Left ventricle myocardium inferior (tissue), 1 donor: ENCODE data around the gene NDST1. TPM values are rescaled to one million over a fixed set of nuclear protein-coding genes. Genes with fewer than 3 reads are reported as not detected.

ENCODE experiments used
- DNase-seq: peaks from one replicate; pipeline ENCODE4 v3.0.0-alpha.2; 2020
- H3K27ac ChIP-seq: fragments of 200-600 bp; replicated peaks from 2 replicates; pipeline ENCODE4 v1.8.0; 2021
- H3K27me3 ChIP-seq: fragments of 200-600 bp; 2 replicates; pipeline ENCODE4 v1.8.0; 2021; ENCODE audit warnings: low read depth
- H3K36me3 ChIP-seq: fragments of 200-600 bp; 2 replicates; pipeline ENCODE4 v1.8.0; 2021
- H3K4me1 ChIP-seq: fragments of 200-600 bp; 2 replicates; pipeline ENCODE4 v1.8.0; 2021
- H3K4me3 ChIP-seq: fragments of 200-600 bp; 2 replicates; pipeline ENCODE4 v1.8.0; 2021; ENCODE audit warnings: mild to moderate bottlenecking, moderate library complexity
- H3K9me3 ChIP-seq: fragments of 200-600 bp; replicated peaks from 2 replicates; pipeline ENCODE4 v1.8.0; 2021
- intact Hi-C: fragments of 100-400 bp; cut with micrococcal nuclease; formaldehyde crosslinking; loops from one replicate; pipeline ENCODE4 v1.11.0; 2022
- total RNA-seq: library from RNA; stranded (reverse); fragmentation: NEBNext Ultra II Directional; extraction: Animal tissue kit (Norgen Biotek cat#: 25700); gene quantifications from one replicate; pipeline ENCODE4 v1.2.1, GENCODE V29; 2021
- TF ChIP-seq, protein P1 (sequence below): fragments of 200-600 bp; IDR thresholded peaks from 2 replicates; pipeline ENCODE4 v1.8.0; 2021; ENCODE audit warnings: antibody characterized with exemption, mild to moderate bottlenecking, borderline replicate concordance
- donor health status: DM: no; HTN: yes; CAD: no; lungs with severe emphysema.

The NDST1 gene
- total RNA-seq, 1 donor from 2014 or later = 58.9 TPM

DNA sequence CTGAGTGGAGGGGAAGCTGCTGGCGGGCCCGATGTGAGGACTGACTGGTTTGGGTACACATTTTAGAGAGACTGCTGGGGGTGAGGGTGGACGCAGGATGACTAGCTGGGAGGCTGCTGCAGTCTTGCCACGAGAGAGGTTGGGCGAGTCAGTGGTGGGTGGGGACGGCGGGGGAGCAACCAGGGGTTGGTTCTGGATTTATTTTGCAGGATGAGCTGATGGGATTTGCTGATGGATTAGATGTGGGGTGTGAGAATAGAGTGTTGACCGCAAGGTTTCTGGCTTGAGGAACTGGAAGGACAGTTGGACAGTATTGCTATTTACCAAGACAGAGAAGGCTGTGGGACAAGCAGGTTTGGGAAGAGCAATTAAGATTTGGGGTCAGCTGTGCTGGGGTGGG is 5.8 kb upstream of the NDST1 start:
- TF ChIP-seq, protein P1, sequence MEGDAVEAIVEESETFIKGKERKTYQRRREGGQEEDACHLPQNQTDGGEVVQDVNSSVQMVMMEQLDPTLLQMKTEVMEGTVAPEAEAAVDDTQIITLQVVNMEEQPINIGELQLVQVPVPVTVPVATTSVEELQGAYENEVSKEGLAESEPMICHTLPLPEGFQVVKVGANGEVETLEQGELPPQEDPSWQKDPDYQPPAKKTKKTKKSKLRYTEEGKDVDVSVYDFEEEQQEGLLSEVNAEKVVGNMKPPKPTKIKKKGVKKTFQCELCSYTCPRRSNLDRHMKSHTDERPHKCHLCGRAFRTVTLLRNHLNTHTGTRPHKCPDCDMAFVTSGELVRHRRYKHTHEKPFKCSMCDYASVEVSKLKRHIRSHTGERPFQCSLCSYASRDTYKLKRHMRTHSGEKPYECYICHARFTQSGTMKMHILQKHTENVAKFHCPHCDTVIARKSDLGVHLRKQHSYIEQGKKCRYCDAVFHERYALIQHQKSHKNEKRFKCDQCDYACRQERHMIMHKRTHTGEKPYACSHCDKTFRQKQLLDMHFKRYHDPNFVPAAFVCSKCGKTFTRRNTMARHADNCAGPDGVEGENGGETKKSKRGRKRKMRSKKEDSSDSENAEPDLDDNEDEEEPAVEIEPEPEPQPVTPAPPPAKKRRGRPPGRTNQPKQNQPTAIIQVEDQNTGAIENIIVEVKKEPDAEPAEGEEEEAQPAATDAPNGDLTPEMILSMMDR = no peak
- H3K4me1 ChIP-seq = peaks cover 100% of the 10 kb centered on the region
- no peaks in the 10 kb centered on the region for H3K36me3 ChIP-seq
- intact Hi-C loops = no loop called here
- H3K27ac ChIP-seq = peak overlapping the region; percentile 90
- no peaks in the 10 kb centered on the region for H3K27me3 ChIP-seq
- no peak for DNase-seq
- H3K4me3 ChIP-seq = no peak overlapping the region
- H3K9me3 ChIP-seq = no peaks in the 10 kb centered on the region

DNA sequence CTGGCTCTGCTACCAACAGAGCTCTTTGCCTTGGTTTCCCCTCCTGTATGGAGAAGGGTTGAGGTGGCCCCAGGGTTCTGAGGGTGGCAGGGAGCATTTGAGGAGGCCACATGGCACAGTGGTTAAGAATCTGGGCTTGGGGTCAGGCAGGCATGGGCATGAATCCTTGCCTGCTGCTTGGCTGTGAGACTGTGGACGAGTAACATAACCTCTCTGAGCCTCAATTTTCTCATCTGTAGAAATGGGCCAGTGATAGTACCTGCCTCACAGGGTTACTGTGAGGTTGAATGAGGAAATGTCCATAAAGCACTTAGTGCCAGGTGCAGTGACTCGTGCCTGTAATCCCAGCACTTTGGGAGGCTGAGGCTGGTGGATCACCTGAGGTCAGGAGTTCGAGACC is 5.1 kb upstream of the NDST1 start:
- no peaks in the 10 kb centered on the region for H3K27me3 ChIP-seq
- no peak for DNase-seq
- intact Hi-C loops = no loop called here
- H3K36me3 ChIP-seq = no peaks in the 10 kb centered on the region
- peaks cover 100% of the 10 kb centered on the region for H3K4me1 ChIP-seq
- TF ChIP-seq, protein P1 = no peak
- no peak overlapping the region for H3K4me3 ChIP-seq
- H3K9me3 ChIP-seq = no peaks in the 10 kb centered on the region
- peak overlapping the region; percentile 90 for H3K27ac ChIP-seq

GRCh38 chr5:150503386-150503785 is 4.5 kb upstream of the NDST1 start:
- H3K27ac ChIP-seq = peak overlapping the region; percentile 90
- no peak for DNase-seq
- H3K27me3 ChIP-seq = no peaks in the 10 kb centered on the region
- no peak overlapping the region for H3K4me3 ChIP-seq
- H3K4me1 ChIP-seq = peaks cover 100% of the 10 kb centered on the region
- TF ChIP-seq, protein P1 = no peak
- no peaks in the 10 kb centered on the region for H3K9me3 ChIP-seq
- H3K36me3 ChIP-seq = no peaks in the 10 kb centered on the region
- intact Hi-C loops = no loop called here

- peak; percentile 63 for DNase-seq
- Histone ChIP-seq H3K4me1 (peaks cover 100% of the 10 kb centered on the region), H3K27ac (peak overlapping the region; percentile 90), H3K9me3 (no peaks in the 10 kb centered on the region), H3K27me3 (no peaks in the 10 kb centered on the region), H3K36me3 (no peaks in the 10 kb centered on the region), H3K4me3 (no peak overlapping the region)
- TF ChIP-seq, protein P1 = peak; percentile 29
- intact Hi-C loops = no loop called here
These were observed 3.8 kb upstream of the NDST1 start for GRCh38 chr5:150503977-150504620.

- H3K4me1 ChIP-seq = peaks cover 100% of the 10 kb centered on the region
- H3K4me3 ChIP-seq = no peak overlapping the region
- no peaks in the 10 kb centered on the region for H3K27me3 ChIP-seq
- TF ChIP-seq, protein P1 = no peak
- no peaks in the 10 kb centered on the region for H3K9me3 ChIP-seq
- intact Hi-C loops = no loop called here
- DNase-seq = no peak
- H3K36me3 ChIP-seq = no peaks in the 10 kb centered on the region
- peak overlapping the region; percentile 90 for H3K27ac ChIP-seq
These were observed 2.9 kb upstream of the NDST1 start for GRCh38 chr5:150505041-150505511.
